PC-3 (cell line): Measurements from ENCODE around the gene AGAP1. TPM values are rescaled to one million over a fixed set of nuclear protein-coding genes. Genes with fewer than 3 reads are reported as not detected.

Experiments used
- ATAC-seq: fragments of 200-7000 bp; cut with Tn5 transposase; 2 replicates; pipeline ENCODE4 v1.9.1; 2020; ENCODE audit warnings: mild to moderate bottlenecking, moderate library complexity
- BruUV-seq: library from RNA; stranded (reverse); fragments of 400-500 nt; replicated peaks from 2 replicates; lab custom pipeline; 2021; lab: Mats Ljungman, UMichigan
- CTCF ChIA-PET: fragments of 300-600 bp; sonication (Branson Sonifier 250); formaldehyde crosslinking; loops from one replicate; lab custom pipeline; 2022; ENCODE audit warnings: antibody characterized with exemption; lab: Charles Lee
- POLR2A ChIA-PET: fragments of 300-600 bp; sonication (Branson Sonifier 250); formaldehyde crosslinking; loops from one replicate; lab custom pipeline; 2022; ENCODE audit warnings: antibody characterized with exemption; ENCODE audit not compliant: unreplicated experiment; lab: Charles Lee
- DNase-seq: peaks from one replicate; pipeline ENCODE4 v3.0.0-alpha.2; 2015
- H2AFZ ChIP-seq: fragments of 300-600 bp; sonication (generic); 2 replicates; pipeline ENCODE4 v1.6.0; 2016; ENCODE audit warnings: antibody characterized with exemption, low read length
- H3F3A ChIP-seq: fragments of 300-600 bp; sonication (generic); one replicate; pipeline ENCODE4 v1.6.0; 2017; ENCODE audit warnings: antibody characterized with exemption, low read length, control low read depth, mild to moderate bottlenecking; ENCODE audit not compliant: unreplicated experiment
- H3K27ac ChIP-seq: fragments of 300-600 bp; sonication (generic); 2 replicates; pipeline ENCODE4 v1.5.1; 2016; ENCODE audit warnings: mild to moderate bottlenecking, low read length
- H3K27me3 ChIP-seq: fragments of 300-600 bp; sonication (generic); 2 replicates; pipeline ENCODE4 v1.6.1; 2016; ENCODE audit warnings: low read length, mixed read lengths
- H3K36me3 ChIP-seq: fragments of 300-600 bp; sonication (generic); 2 replicates; pipeline ENCODE4 v1.6.1; 2016; ENCODE audit warnings: low read depth, mixed run types, low read length, mixed read lengths
- H3K4me1 ChIP-seq: fragments of 300-600 bp; sonication (generic); 2 replicates; pipeline ENCODE4 v1.5.1; 2016; ENCODE audit warnings: low read length; ENCODE audit not compliant: insufficient read depth
- H3K4me2 ChIP-seq: fragments of 300-600 bp; sonication (generic); 2 replicates; pipeline ENCODE4 v1.6.0; 2016; ENCODE audit warnings: low read length
- H3K4me3 ChIP-seq: fragments of 300-600 bp; sonication (generic); 2 replicates; pipeline ENCODE4 v1.5.1; 2016; ENCODE audit warnings: mild to moderate bottlenecking, low read length, mixed read lengths
- H3K79me2 ChIP-seq: fragments of 300-600 bp; sonication (generic); 2 replicates; pipeline ENCODE4 v1.6.1; 2017; ENCODE audit warnings: low read length, mixed read lengths
- H3K9ac ChIP-seq: fragments of 300-600 bp; sonication (generic); 2 replicates; pipeline ENCODE4 v1.6.0; 2016; ENCODE audit warnings: mild to moderate bottlenecking, low read length
- H3K9me2 ChIP-seq: fragments of 300-600 bp; sonication (generic); replicated peaks from 2 replicates; pipeline ENCODE4 v1.6.1; 2016; ENCODE audit warnings: mixed run types, low read length, mixed read lengths
- H3K9me3 ChIP-seq: fragments of 300-600 bp; sonication (generic); 2 replicates; pipeline ENCODE4 v1.6.1; 2016; ENCODE audit warnings: low read length, mixed read lengths
- H4K20me1 ChIP-seq: fragments of 300-600 bp; sonication (generic); 2 replicates; pipeline ENCODE4 v1.6.1; 2016; ENCODE audit warnings: low read length, mixed read lengths
- CTCF ChIP-seq: fragments of 300-600 bp; sonication (generic); conservative IDR thresholded peaks from 2 replicates; pipeline ENCODE4 v1.5.1; 2017; ENCODE audit warnings: antibody characterized with exemption, low read depth, mild to moderate bottlenecking, low read length
- EZH2 ChIP-seq: fragments of 300-600 bp; sonication (generic); IDR thresholded peaks from one replicate; pipeline ENCODE4 v1.6.1; 2017; ENCODE audit warnings: antibody characterized with exemption, mild to moderate bottlenecking, low read length; ENCODE audit not compliant: unreplicated experiment
- EZH2phosphoT487 ChIP-seq: fragments of 300-600 bp; sonication (generic); IDR thresholded peaks from 2 replicates; pipeline ENCODE4 v1.6.1; 2018; ENCODE audit warnings: mild to moderate bottlenecking, antibody characterized with exemption, low read length, borderline replicate concordance
- intact Hi-C: fragments of 100-400 bp; cut with micrococcal nuclease; formaldehyde crosslinking; loops from 2 replicates; pipeline ENCODE4 v1.9.0; 2023
- total RNA-seq: library from RNA; depleted of rRNA; stranded (reverse); fragments of >200 nt; gene quantifications from 2 replicates; pipeline ENCODE4 v1.2.3, GENCODE V29; 2014

The AGAP1 gene
- total RNA-seq, 1 experiment from 2014 or later: 31.0 TPM

DNA sequence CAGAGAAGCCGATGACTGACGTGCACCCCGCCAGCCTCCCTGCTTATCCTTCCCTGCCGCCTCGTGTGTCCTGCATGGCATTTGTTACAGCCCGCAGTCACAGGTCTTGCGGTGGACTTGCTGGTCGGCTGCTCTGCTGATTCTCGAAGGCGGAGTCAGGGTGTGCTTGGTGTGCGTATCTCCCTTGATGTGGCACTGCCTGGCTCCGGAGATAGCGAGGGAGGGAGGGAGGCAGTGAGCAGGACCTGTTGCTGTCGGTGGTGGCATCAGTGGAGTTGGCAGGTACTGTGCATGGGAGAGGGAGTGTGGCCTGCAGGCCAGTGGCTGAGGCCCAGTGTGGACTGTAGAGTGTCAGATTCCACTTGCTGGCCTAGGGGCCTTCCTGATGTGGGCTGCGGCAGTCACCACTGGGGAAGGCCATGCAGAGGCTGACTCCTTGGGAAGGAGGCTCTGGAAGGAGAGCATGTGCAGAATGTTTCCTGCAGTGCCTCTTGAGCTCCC, 198.9 kb downstream of the AGAP1 start:
- intact Hi-C loops: no loop called here
- ChIA-PET POLR2A (no interaction called here), CTCF (no interaction called here)
- H3K79me2 ChIP-seq: peaks cover 97% of the 10 kb centered on the region
- H2AFZ ChIP-seq: no peak overlapping the region
- peaks cover 12% of the 10 kb centered on the region; the same call in 1 of the 2 replicates for H4K20me1 ChIP-seq
- H3K4me2 ChIP-seq: no peak overlapping the region
- DNase-seq: no peak
- H3K4me1 ChIP-seq: no peaks in the 10 kb centered on the region
- H3K9me2 ChIP-seq: no peaks in the 10 kb centered on the region
- H3K27ac ChIP-seq: no peak overlapping the region
- no peak overlapping the region for H3K9ac ChIP-seq
- TF ChIP-seq CTCF (no peak), EZH2 (no peak), EZH2phosphoT487 (no peak)
- no peak overlapping the region for H3K4me3 ChIP-seq
- no peaks in the 10 kb centered on the region for H3K36me3 ChIP-seq
- ATAC-seq: no peak
- BruUV-seq: no TSS peak
- no peaks in the 10 kb centered on the region for H3K9me3 ChIP-seq
- H3K27me3 ChIP-seq: no peaks in the 10 kb centered on the region
- H3F3A ChIP-seq: no peaks in the 10 kb centered on the region

DNA sequence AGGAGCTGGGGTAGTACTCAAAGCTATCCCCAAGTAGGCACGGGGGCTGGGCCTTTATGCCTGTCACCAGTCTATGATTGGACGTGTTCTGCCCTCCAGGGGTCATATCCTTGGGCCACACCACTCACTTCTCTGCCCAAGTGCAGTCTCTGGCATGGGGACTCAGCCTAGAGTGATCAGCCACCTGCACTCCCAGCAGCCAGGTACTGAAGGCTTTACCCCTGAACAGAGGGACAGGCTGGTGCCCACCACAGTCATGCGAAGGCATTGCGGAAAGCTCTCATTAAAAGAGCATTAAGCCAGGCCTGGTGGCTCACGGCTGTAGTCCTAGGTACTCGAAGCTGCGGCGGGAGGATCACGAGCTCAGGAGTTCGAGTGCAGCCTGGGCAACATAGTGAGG, 199.4 kb downstream of the AGAP1 start:
- no TSS peak for BruUV-seq

More for the DNA sequence above, 199.4 kb downstream of the AGAP1 start:
- intact Hi-C loops: no loop called here
- Histone ChIP-seq H3K36me3 (no peaks in the 10 kb centered on the region), H3K4me2 (no peak overlapping the region), H3F3A (no peaks in the 10 kb centered on the region), H3K4me1 (no peaks in the 10 kb centered on the region), H3K9me3 (no peaks in the 10 kb centered on the region), H3K27me3 (no peaks in the 10 kb centered on the region), H3K9ac (no peak overlapping the region), H3K27ac (no peak overlapping the region), H3K4me3 (no peak overlapping the region), H2AFZ (no peak overlapping the region), H3K9me2 (no peaks in the 10 kb centered on the region), H4K20me1 (peaks cover 12% of the 10 kb centered on the region; the same call in 1 of the 2 replicates), H3K79me2 (peaks cover 97% of the 10 kb centered on the region)
- DNase-seq: no peak
- no peak for ATAC-seq
- TF ChIP-seq EZH2phosphoT487 (no peak), CTCF (no peak), EZH2 (no peak)
- ChIA-PET POLR2A (no interaction called here), CTCF (no interaction called here)
